HepG2 (cell line): ENCODE data around the gene FGF4. TPM values are rescaled to one million over a fixed set of nuclear protein-coding genes. Genes with fewer than 3 reads are reported as not detected.

Experiments used
- ATAC-seq: fragments of 200-7000 bp; cut with Tn5 transposase; 3 replicates; pipeline ENCODE4 v1.9.1; 2020; ENCODE audit warnings: mild to moderate bottlenecking, moderate library complexity
- BruUV-seq: library from RNA; stranded (reverse); fragments of 400-500 nt; replicated peaks from 2 replicates; lab custom pipeline; 2021; lab: Mats Ljungman, UMichigan
- CTCF ChIA-PET: fragments of 300-600 bp; formaldehyde crosslinking; extraction: SDS; loops from one replicate; lab custom pipeline; 2021; ENCODE audit warnings: low total read pairs, inconsistent platforms, low intra/inter-chr PET ratio; lab: Yijun Ruan, JAX
- POLR2A ChIA-PET: fragments of 350-600 bp; sonication (Branson Sonifier 250); formaldehyde crosslinking; loops from one replicate; lab custom pipeline; 2020; ENCODE audit warnings: antibody characterized with exemption, inconsistent platforms; lab: Yijun Ruan, JAX
- DNase-seq: peaks from one replicate; pipeline ENCODE4 v3.0.0-alpha.2; 2015; ENCODE audit warnings: low spot score
- FAIRE-seq: peaks from 3 replicates; lab custom pipeline; 2011; peaks lifted over from hg19 to GRCh38; lab: Jason Lieb, UNC
- H2AFZ ChIP-seq: one replicate; pipeline ENCODE4 v1.6.1; 2011; ENCODE audit warnings: low read length, inconsistent platforms
- H3K27ac ChIP-seq: fragments of 300-600 bp; 3 replicates; pipeline ENCODE4 v1.8.0; 2011; ENCODE audit warnings: mixed run types, mild to moderate bottlenecking, mixed read lengths, low read length, inconsistent platforms; ENCODE audit not compliant: insufficient read depth; ENCODE audit errors: extremely low read length
- H3K27me3 ChIP-seq, 2 experiments: fragments of 200-600 bp in 1 of 2; 2 replicates in 1 of 2; 3 replicates in 1 of 2; pipeline versions ENCODE4 v1.6.0 to v1.8.0; 2011; ENCODE audit warnings: low read length in 2 of 2, mild to moderate bottlenecking in 2 of 2, moderate library complexity in 2 of 2, inconsistent platforms in 1 of 2; ENCODE audit not compliant: insufficient read depth in 2 of 2, control insufficient read depth in 1 of 2
- H3K36me3 ChIP-seq, 2 experiments: fragments of 200-600 bp in 1 of 2; replicated peaks in 1 of 2; 2 replicates in 1 of 2; 3 replicates in 1 of 2; pipeline versions ENCODE4 v1.5.1 to v1.8.0; 2011; ENCODE audit warnings: low read length in 2 of 2, inconsistent platforms in 1 of 2; ENCODE audit not compliant: insufficient read depth in 2 of 2, control insufficient read depth in 1 of 2
- H3K4me1 ChIP-seq: 2 replicates; pipeline ENCODE4 v1.5.1; 2012; ENCODE audit warnings: low read length, inconsistent platforms; ENCODE audit not compliant: insufficient read depth
- H3K4me2 ChIP-seq: 2 replicates; pipeline ENCODE4 v1.6.0; 2011; ENCODE audit warnings: low read depth, low read length, inconsistent platforms
- H3K4me3 ChIP-seq, 3 experiments: fragments of 200-600 bp in 1 of 3; sonication (generic), shearing (Covaris generic) in 1 of 3; replicated peaks in 1 of 3; 2 replicates each; pipeline ENCODE4 v1.5.1; 2011 to 2016; ENCODE audit warnings: low read length in 3 of 3, inconsistent platforms in 2 of 3, low read depth in 2 of 3, mild to moderate bottlenecking in 2 of 3, control low read depth in 1 of 3, mixed read lengths in 1 of 3; ENCODE audit not compliant: insufficient read depth in 1 of 3
- H3K79me2 ChIP-seq: one replicate; pipeline ENCODE4 v1.6.1; 2011; ENCODE audit warnings: low read length, inconsistent platforms; ENCODE audit not compliant: insufficient read depth
- H3K9ac ChIP-seq: 2 replicates; pipeline ENCODE4 v1.6.0; 2011; ENCODE audit warnings: mild to moderate bottlenecking, low read depth, low read length, inconsistent platforms; ENCODE audit not compliant: insufficient read depth
- H3K9me3 ChIP-seq: 2 replicates; pipeline ENCODE4 v1.5.1; 2012; ENCODE audit warnings: mild to moderate bottlenecking, low read length
- H4K20me1 ChIP-seq: 2 replicates; pipeline ENCODE4 v1.6.0; 2011; ENCODE audit warnings: inconsistent platforms, mild to moderate bottlenecking, low read length, moderate library complexity; ENCODE audit not compliant: insufficient read depth
- ARID3A ChIP-seq: IDR thresholded peaks from 2 replicates; pipeline ENCODE4 v1.6.1; 2012; ENCODE audit warnings: low read depth, low read length, improper control_type of control experiment
- ELF4 ChIP-seq: sonication (generic); formaldehyde crosslinking; IDR thresholded peaks from 2 replicates; pipeline ENCODE4 v1.5.0; 2020; ENCODE audit warnings: missing genetic modification reagents, mild to moderate bottlenecking, moderate library complexity, borderline replicate concordance
- GFI1 ChIP-seq: sonication (generic); formaldehyde crosslinking; IDR thresholded peaks from 2 replicates; pipeline ENCODE4 v1.5.0; 2020; ENCODE audit warnings: missing genetic modification reagents, mild to moderate bottlenecking, borderline replicate concordance
- PHF21A ChIP-seq: sonication (generic); formaldehyde crosslinking; IDR thresholded peaks from 2 replicates; pipeline ENCODE4 v1.5.0; 2020; ENCODE audit warnings: mild to moderate bottlenecking, missing genetic modification reagents
- RBM39 ChIP-seq: fragments of 200-400 bp; formaldehyde crosslinking; IDR thresholded peaks from one replicate; pipeline ENCODE4 v1.6.1; 2018; ENCODE audit warnings: antibody characterized with exemption, mild to moderate bottlenecking, low read depth, low read length; ENCODE audit not compliant: poor library complexity, severe bottlenecking
- SMAD1 ChIP-seq: sonication (generic); formaldehyde crosslinking; IDR thresholded peaks from 2 replicates; pipeline ENCODE4 v1.4.0; 2020; ENCODE audit warnings: missing genetic modification reagents, low read depth, mild to moderate bottlenecking, borderline replicate concordance
- TEF ChIP-seq: sonication (generic); formaldehyde crosslinking; IDR thresholded peaks from 2 replicates; pipeline ENCODE4 v1.5.0; 2020; ENCODE audit warnings: missing genetic modification reagents
- THAP7 ChIP-seq: sonication (generic); formaldehyde crosslinking; IDR thresholded peaks from 2 replicates; pipeline ENCODE4 v1.8.1; 2023; ENCODE audit warnings: mild to moderate bottlenecking, missing genetic modification reagents
- ZMAT5 ChIP-seq: sonication (generic); formaldehyde crosslinking; IDR thresholded peaks from 2 replicates; pipeline ENCODE4 v1.5.0; 2020; ENCODE audit warnings: mild to moderate bottlenecking, low read depth, missing genetic modification reagents, borderline replicate concordance
- ZNF329 ChIP-seq: sonication (generic); formaldehyde crosslinking; IDR thresholded peaks from 2 replicates; pipeline ENCODE4 v1.9.0; 2021; ENCODE audit warnings: low read depth, mild to moderate bottlenecking, missing genetic modification reagents
- ZNF672 ChIP-seq: sonication (generic); formaldehyde crosslinking; IDR thresholded peaks from 2 replicates; pipeline ENCODE4 v1.8.1; 2022; ENCODE audit warnings: missing genetic modification reagents
- WGBS: methylation state at CpG from one replicate; pipeline ENCODE4 v1.1.6; 2017; ENCODE audit warnings: low lambda C conversion rate; 5-methylcytosine and 5-hydroxymethylcytosine counted together
- in situ Hi-C: cut with HindIII; loops from 2 replicates; pipeline ENCODE4 v1.10.0; 2017; ENCODE audit warnings: low pct_unique_long_range_greater_than_20kb; ENCODE audit not compliant: extremely low pct_ligation_motif_present
- intact Hi-C: fragments of 100-400 bp; cut with micrococcal nuclease; formaldehyde crosslinking; loops from one replicate; pipeline ENCODE4 v1.10.0; 2022; ENCODE audit not compliant: unreplicated experiment
- polyA plus RNA-seq, 8 experiments: library from polyadenylated mRNA; depleted of rRNA in 3 of 8; stranded (reverse) in 7 of 8; unstranded in 1 of 8; fragments of >200 nt; fragmentation: Illumina TruSeq in 4 of 8; extraction: Trizol in 4 of 8; gene quantifications; 2 replicates each; pipeline versions ENCODE4 v1.2.1 to v1.2.3, GENCODE V29; 2011 to 2016; ENCODE audit warnings: low read depth in 4 of 8, missing spikeins in 1 of 8, mixed read lengths in 1 of 8; ENCODE audit not compliant: insufficient read depth in 1 of 8
- total RNA-seq, 5 experiments: library from RNA; depleted of rRNA; stranded (reverse); fragments of >200 nt; fragmentation: Illumina TruSeq; extraction: Trizol; gene quantifications; 2 replicates each; pipeline ENCODE4 v1.2.3, GENCODE V29; 2016; ENCODE audit warnings: low read depth in 1 of 5

Gene FGF4
- total and polyA plus RNA-seq, 2 of the 13 experiments (the other 11 are each of a cell fraction or from before 2014, with no cell fraction given) = not detected

- H3K4me2 ChIP-seq = no peak overlapping the region
- peaks cover 1 to 10% of the 10 kb centered on the region in 2 experiments; a peak in 3 of 5 replicates for H3K27me3 ChIP-seq
- H3K36me3 ChIP-seq = no peaks in the 10 kb centered on the region
- no peaks in the 10 kb centered on the region for H3K79me2 ChIP-seq
- BruUV-seq = no TSS peak
- in situ Hi-C loops = no loop called here
- POLR2A ChIA-PET = no interaction called here
- TF ChIP-seq PHF21A (CRISPR knock-in tag) (no peak), GFI1 (CRISPR knock-in tag) (no peak), ELF4 (no peak), SMAD1 (CRISPR knock-in tag) (no peak), ARID3A (no peak), ZMAT5 (CRISPR knock-in tag) (no peak), ZNF329 (CRISPR knock-in tag) (no peak), THAP7 (CRISPR knock-in tag) (no peak), RBM39 (no peak), TEF (CRISPR knock-in tag) (no peak), ZNF672 (no peak)
- TF ChIP-seq, all 625 proteins: peak for 0
- no peak overlapping the region for H2AFZ ChIP-seq
- intact Hi-C loops = no loop called here
- H3K27ac ChIP-seq = no peak overlapping the region
- no peak for FAIRE-seq
- DNase-seq = no peak
- no peak for ATAC-seq
- no peaks in the 10 kb centered on the region for H3K9me3 ChIP-seq
- CTCF ChIA-PET = no interaction called here
- 39% methylated on average over 10 of the region's 10 CpGs for WGBS
- H4K20me1 ChIP-seq = no peaks in the 10 kb centered on the region
- H3K4me1 ChIP-seq = no peaks in the 10 kb centered on the region
- no peak overlapping the region for H3K9ac ChIP-seq
- H3K4me3 ChIP-seq = no peak overlapping the region
These were observed 9.6 kb downstream of the FGF4 start for GRCh38 chr11:69765498-69765995.
